HG03108 (cell line): ENCODE results near the gene GLOD4.
"Not testable (repeated sequence)": the region's sequence is repeated elsewhere in the genome, so short reads cannot be mapped to it uniquely, and the experiment has no call there.

Experiments
- ATAC-seq: cut with Tn5 transposase; IDR thresholded peaks from one replicate; pipeline ENCODE4 v1.9.1; 2021; ENCODE audit warnings: moderate library complexity; ENCODE audit not compliant: unreplicated experiment

The GLOD4 gene, protein sequence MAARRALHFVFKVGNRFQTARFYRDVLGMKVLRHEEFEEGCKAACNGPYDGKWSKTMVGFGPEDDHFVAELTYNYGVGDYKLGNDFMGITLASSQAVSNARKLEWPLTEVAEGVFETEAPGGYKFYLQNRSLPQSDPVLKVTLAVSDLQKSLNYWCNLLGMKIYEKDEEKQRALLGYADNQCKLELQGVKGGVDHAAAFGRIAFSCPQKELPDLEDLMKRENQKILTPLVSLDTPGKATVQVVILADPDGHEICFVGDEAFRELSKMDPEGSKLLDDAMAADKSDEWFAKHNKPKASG

DNA sequence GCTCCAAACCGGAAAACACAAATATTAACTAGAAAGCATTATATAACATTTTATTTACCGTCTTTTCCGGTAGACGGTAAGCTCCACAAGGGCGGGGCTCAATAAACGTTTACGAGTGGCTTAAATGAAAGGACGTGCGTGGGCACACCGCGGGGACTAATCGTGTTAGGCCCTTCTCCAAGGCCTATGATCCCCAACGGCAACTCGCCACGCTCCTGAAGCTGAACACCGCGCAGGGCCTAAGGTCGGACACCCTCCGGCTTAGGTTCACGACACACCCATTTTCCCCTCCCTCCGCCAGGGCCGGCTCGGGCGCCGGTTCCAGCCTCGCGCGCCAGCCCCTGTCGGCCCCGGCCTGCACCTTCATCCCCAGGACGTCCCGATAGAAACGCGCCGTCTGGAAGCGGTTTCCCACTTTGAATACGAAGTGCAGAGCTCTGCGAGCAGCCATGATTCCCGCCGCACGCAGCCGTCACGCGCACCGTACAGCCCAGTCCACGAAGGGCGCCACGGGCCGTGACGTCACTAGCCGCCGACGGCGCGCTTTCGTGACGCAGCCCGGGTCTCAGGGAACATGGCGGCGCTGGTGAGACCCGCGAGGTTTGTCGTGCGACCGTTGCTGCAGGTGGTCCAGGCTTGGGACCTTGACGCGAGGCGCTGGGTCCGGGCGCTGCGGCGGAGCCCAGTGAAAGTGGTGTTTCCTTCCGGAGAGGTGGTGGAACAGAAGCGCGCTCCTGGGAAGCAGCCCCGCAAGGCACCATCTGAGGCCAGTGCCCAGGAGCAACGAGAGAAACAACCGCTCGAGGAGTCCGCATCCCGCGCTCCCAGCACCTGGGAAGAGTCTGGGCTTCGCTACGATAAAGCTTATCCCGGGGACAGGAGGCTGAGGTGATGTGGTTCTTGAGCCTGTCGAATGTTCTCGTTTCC, at the start of gene GLOD4, which contains the start of gene MRM3:
TSS of gene GLOD4 (minus strand) at position 476 of the 927 bp plus-strand sequence. CDS start at position 451, 25 bp downstream.
TSS of gene MRM3 (plus strand) at position 549 of the 927 bp plus-strand sequence. CDS start at position 575, 26 bp downstream.
- ATAC-seq: peak; percentile 74

DNA sequence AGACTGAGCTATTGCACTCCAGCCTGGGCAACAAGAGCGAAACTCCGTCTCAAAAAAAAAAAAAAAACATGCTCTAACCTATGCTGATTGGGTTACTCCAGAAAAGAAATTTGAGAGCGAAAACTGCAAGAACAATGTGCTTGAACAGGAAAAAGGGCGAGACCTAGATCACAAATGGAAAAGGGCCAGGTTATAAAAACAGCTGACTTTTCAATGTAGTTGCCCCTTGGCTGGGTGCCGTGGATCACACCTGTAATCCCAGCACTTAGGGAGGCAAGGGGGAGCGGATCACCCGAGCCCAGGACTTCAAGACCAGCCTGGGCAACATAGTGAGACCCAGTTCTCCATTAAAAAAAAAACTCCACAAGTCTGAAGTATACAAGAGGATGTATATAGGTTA, 48.9 kb upstream of the GLOD4 start:
- no peak for ATAC-seq

DNA sequence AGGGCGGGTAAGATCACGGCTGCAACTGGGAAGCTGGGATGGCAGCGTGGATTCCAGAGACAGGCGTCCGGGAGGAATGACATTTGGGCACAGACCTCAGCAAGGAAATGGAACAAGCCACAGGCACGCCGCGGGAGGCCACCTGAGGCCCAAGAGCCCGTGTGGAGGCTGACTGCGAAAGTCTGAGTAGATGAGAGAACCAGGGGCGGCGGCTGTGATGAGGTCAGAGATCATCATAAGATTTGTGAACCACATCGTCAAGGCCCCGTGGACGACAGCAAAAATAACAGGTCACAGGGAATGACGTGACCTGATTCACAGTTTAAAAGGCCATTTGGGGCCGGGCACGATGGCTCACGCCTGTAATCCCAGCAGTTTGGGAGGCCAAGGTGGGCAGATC, 48.3 kb upstream of the GLOD4 start:
- no peak for ATAC-seq

DNA sequence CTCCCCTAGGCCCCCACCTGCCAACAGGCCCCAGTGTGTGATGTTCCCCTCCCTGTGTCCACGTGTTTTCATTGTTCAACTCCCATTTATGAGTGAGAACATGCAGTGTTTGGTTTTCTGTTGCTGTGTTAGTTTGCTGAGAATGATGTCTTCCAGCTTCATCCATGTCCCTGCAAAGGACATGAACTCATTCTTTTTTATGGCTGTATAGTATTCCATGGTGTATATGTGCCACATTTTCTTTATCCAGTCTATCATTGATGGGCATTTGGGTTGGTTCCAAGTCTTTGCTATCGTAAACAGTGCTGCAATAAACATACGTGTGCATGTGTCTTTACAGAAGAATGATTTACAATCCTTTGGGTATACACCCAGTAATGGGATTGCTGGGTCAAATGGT, 47.5 kb upstream of the GLOD4 start:
- not testable (repeated sequence) for ATAC-seq

DNA sequence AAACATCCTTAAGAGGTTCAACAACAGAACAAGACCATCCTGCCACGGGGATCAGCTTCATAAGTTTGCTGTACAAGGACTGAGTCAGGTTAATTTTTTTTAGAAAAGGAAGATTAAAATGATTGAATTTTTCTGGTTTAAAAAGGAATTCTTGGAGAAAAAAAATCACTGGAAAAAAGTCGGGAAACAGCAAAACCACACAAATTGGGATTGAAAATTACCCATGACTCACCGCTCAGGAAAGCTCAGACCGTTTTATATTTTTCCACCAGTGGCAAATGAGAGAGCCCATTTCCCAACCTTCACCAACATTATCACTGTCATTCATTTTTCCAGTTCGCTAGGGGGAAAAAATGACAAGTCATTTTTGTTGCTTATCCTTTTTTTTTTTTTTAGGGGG, 46.7 kb upstream of the GLOD4 start:
- no peak for ATAC-seq

DNA sequence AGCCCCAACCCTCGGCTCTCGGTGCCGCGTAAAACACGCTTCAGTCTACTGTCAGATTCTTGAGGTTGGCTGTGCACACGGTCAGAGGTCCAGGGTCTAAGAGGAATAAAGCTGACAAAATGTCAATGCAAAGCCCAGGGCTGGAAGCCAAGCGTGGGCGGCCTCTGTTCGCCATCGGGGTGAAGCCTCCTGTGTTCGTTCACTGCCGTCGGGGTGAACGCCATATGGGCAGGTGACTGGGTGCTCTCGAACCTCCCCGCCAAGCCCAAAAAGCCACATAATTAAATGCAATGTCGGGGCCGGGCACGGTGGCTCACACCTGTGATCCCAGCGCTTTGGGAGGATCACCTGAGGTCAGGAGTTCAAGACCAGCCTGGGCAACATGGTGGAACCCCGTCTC, 44.7 kb upstream of the GLOD4 start:
- no peak for ATAC-seq

DNA sequence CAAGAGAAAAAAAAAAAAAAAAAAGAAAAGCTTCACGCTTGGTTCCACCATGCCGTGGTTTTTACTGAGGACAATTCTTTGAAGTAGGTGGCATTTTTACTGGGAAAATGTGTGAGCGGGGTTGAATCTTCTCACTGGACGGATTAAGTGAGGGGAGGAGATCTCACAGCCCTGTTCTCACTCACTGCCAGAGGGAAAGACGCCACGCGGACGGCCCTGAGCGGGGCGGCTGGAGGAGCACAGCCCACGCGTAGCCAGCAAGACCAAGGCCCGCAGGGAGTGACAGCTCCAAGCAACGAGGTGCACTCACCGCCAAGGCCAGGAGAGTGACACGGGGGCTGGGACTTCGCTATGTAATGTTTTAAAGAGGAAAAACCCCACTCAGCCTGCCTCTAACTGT, 43.1 kb upstream of the GLOD4 start:
- ATAC-seq: no peak

DNA sequence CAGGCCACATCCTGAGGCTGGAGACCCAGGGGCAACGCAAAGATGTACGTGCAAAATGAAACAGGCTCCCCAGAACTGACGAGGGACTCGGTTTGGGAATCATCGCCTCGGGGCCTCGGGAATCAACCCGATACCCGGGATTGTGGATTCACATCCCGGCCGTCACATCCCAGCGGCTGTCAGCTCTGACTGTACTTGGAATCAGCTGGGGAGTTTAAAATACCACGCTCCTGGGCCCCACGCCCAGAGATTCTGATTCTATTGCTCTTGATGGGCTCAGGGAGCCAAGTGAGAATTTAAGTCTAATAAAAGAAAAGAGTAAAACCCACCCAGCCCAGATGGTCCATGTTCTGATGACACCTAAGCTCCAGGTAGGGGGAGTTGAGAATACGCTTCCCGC, 42.3 kb upstream of the GLOD4 start:
- no peak for ATAC-seq

DNA sequence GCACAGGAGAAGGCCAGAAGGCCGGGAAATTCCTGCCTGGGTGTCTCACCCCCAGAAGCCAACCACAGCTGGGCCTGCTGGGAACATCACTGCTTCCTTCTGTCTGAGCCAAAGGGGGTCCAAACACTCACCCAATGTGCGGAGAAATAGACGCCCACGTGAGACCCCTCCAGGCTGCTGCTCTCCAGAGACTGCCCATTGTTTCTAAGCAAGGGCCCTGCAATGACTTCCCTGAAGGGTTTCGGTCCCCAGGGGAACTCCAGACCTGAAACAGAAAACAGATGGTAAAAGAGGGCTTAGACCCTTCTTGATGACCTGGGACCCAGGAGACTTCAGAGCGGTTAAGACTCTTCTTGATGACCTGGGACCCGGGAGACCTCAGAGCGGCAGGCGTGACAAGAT, 41.4 kb upstream of the GLOD4 start:
- ATAC-seq: no peak

DNA sequence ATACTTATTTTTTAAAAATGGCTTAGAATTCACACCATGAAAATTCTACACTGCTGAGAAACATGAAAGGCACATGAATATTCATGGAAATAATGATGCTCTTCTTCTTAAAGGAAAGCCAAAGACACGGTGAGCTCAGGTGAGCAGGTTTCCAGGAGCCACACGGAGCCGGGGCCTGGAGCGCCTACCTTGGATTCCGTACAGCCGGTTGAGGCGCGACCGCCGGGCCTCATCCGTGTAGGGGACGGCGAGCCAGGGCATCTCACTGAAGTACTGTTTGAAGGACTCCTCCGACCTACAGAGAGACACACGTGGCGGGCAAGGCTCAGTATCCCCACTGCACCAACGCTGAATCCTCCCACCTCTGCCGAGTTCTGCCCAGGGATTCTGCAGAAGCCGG, 37.2 kb upstream of the GLOD4 start:
- no peak for ATAC-seq

DNA sequence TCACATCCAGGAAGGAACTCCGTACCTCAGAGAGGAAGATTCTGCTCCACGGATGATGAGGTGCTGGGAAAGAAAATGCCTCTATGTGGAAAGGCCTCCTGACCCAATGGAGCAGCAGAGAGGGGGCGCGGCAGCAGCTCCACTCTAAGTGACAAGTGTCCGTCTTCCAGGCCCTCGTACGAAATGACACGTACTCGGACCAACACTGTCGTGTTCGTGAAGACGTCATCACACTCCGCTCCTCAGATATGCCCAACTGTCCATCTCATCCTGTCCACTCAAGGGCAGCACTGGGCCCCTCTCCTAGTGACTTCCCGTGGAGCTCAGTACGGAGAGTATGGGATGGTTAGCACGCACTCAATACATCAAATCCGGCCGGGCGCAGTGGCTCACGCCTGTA, 32.3 kb upstream of the GLOD4 start:
- no peak for ATAC-seq

DNA sequence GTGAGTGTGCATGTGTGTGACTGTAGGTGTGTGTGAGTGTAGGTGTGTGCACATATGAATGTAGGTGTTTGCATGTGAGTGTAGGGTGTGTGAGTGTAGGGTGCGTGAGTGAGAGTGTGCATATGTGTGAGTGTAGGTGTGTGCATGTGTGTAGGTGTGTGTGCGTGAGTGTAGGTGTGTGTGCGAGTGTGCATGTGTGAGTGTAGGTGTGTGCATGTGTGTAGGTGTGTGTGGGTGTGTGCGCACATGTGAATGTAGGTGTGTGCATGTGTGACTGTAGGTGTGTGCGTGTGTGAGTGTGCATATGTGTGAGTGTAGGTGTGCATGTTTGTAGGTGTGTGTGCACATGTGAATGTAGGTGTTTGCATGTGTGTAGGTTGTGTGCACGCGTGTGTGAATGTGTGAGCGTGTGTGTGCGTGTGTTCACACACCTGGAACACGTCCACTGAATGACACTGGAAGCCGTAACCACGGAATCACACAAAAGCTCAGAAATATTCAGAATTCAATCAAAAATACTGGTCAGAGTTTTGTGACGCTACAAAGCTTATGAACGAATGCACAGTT, 30.6 kb upstream of the GLOD4 start:
- no peak for ATAC-seq

DNA sequence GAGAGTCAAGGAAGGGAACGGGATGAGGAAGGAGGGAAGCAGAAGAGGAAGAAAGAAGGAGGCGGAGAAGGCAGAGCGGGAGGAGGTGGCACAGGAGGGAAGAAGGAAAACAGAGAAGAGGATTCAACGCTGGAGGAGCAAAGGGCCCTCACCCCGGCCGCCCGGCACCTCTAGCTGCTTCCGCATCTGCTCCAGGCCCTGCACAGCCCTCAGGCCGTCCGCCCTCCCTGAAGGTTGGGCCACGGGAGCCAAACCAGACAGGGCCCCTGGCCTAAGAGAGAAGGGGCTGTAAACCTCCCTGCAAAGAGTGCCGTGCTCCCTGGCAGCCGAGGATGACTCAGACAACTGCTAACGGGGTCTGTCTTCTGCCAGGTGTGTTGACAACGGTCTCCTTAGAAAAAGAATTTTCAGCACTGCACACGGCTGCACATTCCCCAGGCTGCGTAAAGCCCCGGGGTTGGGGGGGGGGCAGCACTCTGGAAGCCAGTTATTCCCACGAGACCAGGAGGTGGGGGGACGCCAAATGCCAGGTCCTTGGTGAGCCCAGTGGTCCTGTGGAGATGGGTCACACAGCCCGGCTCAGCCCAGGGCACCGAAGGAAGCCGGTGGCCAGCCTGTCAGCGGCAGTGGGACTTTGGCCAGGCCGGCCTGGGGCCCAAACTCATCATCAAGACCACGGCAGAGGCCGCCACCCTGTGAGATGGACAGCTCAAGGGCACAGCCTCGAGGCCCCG, 29.1 kb upstream of the GLOD4 start:
- no peak for ATAC-seq

DNA sequence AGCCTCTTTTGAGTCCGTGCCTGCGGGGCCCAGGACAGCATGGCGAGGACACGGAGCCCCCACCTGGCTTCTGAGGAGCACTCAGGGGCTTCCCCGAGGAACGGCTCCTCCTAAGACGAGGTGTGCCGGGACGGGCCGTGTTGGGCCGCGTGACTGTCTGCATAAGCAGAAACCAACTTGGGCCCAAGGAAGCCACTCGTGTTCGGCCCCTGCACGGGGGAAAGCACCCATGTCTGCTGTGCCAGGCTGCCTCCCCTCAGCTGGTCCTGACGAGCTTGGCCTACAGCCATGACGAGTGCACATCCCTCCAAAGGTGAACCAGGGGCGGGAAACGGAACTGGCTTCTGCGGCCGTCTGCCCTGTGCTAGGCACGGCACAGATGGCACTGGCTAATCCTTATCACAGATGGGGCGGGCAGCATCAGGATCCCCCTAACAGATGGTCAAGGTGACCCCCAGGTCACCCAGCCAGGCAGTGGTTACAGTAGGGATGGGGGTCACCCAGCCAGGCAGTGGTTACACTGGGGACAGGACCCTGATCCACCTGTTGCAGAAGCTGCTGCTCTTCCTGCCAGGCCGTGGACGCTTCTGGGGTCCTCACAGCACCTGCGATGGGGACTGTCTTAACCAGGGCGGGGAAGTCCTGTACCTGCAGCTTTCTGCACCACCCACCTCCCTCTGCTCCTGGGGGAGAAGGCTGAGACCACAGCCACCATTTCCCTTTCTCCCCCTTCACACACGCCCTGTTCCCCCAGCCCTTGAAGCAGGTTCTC, 25.6 kb upstream of the GLOD4 start:
- no peak for ATAC-seq

DNA sequence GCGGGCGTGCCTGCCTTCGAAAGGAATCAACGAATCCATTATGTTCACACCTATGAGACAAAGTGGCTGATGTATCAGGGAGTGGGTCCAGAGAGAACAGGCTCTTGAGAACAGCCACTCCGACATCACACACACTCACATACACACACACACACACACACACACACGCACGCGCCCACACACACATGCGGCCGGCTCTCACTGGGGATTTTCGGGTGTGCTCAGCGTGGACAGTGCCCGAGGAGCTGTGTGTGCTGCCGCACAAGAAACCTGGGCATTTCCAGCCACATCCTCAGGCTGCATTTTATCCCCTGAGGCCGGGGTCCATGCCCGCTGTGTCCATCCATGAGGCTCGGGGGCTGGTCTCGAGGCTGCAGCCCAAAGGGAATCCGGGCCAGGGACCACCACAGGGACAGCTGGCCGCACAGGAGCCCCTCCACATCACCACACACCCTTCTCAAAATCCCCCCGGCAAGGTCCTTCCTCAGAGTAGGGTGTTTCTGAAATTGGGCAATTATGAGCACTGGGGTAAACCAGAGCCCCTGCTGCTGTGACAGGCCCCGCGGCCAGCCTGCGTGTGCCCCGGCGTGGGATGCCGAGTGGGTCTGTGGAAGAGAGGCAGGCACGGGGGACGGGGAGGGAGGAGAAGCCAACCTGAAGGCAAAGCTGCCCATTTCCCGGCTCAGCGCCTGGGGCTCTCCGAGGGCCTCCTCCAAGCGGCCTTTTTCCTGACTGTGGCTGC, 24.9 kb upstream of the GLOD4 start:
- no peak for ATAC-seq

DNA sequence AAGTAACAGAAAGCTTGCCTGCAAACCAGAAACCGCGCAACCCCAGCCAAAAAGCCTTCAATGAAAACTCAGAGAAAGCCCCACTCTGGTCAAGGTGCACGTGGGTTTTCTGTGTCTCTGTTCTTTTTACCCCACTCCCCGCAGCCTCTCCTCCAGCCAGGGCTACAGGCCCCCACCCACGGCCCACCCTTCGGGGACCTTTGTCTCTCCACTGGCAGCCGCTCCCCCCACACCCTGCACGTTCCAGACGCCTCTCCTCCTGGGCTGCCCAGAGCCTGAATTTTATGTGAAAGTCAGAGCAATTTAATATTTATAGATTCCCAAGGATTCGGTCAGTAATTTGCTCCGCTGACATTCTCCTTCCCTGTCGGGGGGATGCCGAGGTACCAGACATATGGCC, 24.3 kb upstream of the GLOD4 start:
- ATAC-seq: no peak

DNA sequence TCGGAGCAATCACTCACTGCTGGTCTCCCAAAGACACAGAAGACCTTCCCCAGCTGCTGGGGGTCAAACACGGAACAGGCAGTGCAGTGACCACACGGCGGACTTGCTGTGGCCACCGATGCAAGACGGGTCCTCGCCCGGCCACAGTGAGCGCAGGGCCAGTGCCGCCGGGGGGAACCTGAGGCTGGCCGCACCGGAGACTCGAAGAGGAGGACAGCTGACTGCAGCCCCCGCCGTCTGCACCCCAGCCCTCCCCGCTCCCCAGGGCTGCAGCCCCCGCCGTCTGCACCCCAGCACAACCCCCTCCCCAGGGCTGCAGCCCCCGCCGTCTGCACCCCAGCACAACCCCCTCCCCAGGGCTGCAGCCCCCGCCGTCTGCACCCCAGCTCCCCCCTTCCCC, 23.8 kb upstream of the GLOD4 start:
- ATAC-seq: not testable (repeated sequence)

DNA sequence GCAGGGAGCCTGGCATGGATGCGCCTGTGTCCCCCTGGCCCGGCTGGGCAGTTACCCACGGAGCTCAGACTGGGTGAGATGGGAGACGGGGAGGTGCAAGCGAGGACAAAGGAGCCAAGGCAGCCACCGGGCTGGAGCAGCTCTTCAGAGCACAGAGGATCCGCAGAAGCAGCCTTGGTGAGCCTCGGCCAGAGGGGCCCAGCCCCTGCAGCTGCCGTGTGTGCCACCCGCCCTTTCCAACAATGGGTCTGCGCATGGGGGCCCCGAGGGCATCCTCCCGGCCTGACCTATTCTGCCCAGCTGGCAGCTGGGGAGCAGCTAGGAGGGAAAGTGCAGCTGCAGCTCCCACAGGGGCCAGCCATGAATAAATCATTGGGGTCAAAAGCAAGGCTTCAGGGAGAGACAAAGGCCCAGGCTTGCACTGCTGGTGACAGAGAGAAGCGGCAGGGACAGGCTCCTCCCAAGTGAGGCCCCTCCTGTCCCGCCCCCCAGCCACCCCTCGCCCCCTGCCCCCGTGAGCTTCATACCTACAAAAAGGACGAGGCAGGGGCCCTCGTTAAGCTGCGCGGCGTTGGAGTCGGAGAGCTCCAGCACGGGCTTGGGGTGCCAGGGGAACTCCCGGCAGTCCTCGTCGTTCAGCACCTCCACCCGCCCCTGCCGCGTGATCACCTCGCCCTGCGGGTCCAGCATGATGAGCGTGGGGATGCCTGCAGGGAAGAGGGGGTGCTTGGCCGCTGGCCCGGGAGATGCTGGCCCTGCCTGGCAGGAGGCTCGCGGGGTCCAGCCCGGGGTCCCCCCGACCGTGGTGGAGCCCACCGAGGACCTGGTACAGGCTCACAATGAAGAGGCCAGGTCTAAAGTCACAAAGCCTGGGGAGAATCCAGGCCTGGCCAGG, 22.7 kb upstream of the GLOD4 start:
- ATAC-seq: no peak
